GM11168 (cell line): ENCODE results near the gene TMEM38B.

Source experiments
- in situ Hi-C: fragments of 300-500 bp; cut with MboI; formaldehyde crosslinking; loops from one replicate; pipeline ENCODE4 v1.12.0; 2022; ENCODE audit warnings: low sequenced_read_pairs; ENCODE audit not compliant: unreplicated experiment

TMEM38B gene

GRCh38 chr9:105681313-105681712, 13.0 kb upstream of the TMEM38B start:
- in situ Hi-C loops = no loop called here

DNA sequence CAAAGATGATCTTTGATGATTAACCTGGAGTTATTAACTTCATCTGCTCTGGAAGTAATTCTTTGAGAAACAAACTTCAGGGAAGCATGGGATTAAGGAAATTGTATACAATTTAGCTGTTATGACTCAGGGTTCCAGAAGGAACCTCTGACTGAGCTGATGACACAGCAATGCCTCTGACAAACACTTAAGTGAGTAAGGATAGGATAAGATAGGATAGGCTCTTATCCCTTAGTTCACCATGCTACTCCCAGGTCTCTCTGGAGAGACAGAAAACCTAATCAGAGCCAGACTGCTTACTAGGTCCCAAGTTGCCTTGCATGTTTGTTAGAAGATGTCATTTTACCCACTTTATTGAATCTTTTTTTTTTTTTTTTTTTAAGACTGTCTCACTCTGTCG, 12.6 kb upstream of the TMEM38B start:
- in situ Hi-C loops = no loop called here

GRCh38 chr9:105683688-105684275, 10.6 kb upstream of the TMEM38B start:
- in situ Hi-C loops = no loop called here

- in situ Hi-C loops = no loop called here
Observed at GRCh38 chr9:105686936-105687335, 7.4 kb upstream of the TMEM38B start.

GRCh38 chr9:105690742-105691141, 3.6 kb upstream of the TMEM38B start:
- in situ Hi-C loops = no loop called here

GRCh38 chr9:105693435-105694189, 729 bp upstream of the TMEM38B start:
- in situ Hi-C loops = no loop called here

DNA sequence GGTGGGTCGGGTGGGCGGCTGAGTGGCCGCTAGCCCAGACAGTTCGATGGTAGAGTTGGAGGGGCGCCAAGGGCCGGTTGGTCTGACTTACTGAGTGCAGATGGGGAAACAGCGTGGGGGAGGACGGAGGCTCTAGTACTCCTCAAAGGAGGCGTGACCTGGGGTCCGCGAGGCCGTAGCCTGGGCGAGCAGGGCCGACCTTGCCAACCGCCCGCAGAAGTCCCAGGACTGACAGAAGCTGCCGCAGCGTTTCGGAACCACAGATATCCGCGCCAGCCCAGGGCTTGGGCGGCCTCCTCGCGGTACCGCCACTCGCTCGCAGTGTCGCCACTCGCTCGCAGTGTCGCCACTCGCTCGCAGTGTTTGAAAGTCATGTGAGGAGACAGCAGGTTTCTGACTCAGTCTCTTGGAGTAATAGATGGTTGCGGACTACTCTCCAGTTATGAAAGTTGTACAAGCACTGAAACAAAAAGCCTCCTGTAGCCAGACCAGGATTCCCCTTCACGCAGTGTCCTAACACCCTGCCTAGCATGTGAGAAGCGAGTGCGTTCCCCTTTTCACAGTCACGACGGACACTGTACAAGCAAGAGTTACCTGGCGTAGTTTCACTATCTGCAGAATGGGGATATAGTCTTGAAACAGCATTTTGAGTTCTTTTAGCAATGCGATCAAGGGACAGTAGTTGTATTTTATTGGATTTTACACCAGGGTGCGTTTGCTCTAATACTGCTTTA, 674 bp downstream of the TMEM38B start:
- in situ Hi-C loops = no loop called here

GRCh38 chr9:105696219-105696793, 2.0 kb downstream of the TMEM38B start:
- in situ Hi-C loops = no loop called here

GRCh38 chr9:105697871-105698270, 3.5 kb downstream of the TMEM38B start:
- in situ Hi-C loops = no loop called here

DNA sequence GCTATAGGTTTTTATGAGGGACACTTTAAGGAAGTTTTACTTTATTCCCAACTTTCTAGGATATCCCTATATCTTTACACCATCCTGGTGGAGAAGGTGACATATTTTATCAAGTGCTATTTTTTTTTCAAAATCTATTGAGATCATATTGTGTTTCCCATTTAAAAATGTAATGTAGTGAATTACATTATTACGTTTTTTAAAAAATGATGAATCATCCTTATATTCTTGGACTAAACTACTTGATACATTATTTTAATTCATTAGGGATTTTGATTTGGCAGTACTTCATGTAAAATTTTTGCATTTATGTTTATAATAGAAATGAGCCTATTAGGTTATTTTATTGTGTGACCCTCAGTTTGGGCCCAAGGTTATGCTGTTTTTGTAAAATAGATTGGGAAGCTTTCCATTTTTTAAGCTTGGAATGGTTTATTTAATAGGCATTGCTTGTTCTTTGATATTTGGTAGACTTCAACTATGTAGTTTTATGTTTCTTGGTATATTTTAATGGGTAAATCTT, 4.1 kb downstream of the TMEM38B start:
- in situ Hi-C loops = no loop called here

- in situ Hi-C loops = loop anchor here (25.0 kb wide), 2 partner anchors 88 to 263 kb away; partner anchors contain the start of gene FSD1L
Observed at GRCh38 chr9:105700668-105701067, 6.3 kb downstream of the TMEM38B start.

- in situ Hi-C loops = loop anchor here (25.0 kb wide), 2 partner anchors 89 to 264 kb away; partner anchors contain the start of gene FSD1L
Observed at GRCh38 chr9:105701145-105701544, 6.8 kb downstream of the TMEM38B start.

- in situ Hi-C loops = loop anchor here (25.0 kb wide), 2 partner anchors 90 to 265 kb away; partner anchors contain the start of gene FSD1L
Observed at GRCh38 chr9:105702207-105702606, 7.9 kb downstream of the TMEM38B start.

DNA sequence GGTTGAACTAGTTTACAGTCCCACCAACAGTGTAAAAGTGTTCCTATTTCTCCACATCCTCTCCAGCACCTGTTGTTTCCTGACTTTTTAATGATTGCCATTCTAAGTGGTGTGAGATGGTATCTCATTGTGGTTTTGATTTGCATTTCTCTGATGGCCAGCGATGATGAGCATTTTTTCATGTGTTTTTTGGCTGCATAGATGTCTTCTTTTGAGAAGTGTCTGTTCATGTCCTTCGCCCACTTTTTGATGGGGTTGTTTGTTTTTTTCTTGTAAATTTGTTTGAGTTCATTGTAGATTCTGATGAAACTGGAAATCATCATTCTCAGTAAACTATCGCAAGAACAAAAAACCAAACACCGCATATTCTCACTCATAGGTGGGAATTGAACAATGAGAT, 9.3 kb downstream of the TMEM38B start:
- in situ Hi-C loops = loop anchor here (25.0 kb wide), 2 partner anchors 91 to 266 kb away; partner anchors contain the start of gene FSD1L

DNA sequence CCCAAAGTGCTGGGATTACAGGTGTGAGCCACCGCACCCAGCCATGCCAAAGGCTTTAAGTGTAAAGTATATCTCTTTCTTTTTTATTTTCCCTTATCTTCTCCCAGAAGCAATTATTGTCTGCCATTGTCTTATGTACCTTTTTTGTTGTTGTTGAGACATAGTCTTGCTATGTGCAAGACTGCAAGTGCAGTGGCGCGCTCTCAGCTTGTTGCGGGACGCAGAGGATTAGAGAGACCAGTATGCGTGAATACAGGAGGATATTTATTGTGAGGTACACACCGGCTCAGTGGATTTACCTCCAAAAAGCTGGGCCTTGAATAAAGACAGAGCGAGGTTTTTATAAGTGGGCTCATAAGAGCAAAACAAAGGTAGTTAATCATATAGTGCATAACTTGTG, 11.8 kb downstream of the TMEM38B start:
- in situ Hi-C loops = loop anchor here (25.0 kb wide), 2 partner anchors 94 to 269 kb away; partner anchors contain the start of gene FSD1L

DNA sequence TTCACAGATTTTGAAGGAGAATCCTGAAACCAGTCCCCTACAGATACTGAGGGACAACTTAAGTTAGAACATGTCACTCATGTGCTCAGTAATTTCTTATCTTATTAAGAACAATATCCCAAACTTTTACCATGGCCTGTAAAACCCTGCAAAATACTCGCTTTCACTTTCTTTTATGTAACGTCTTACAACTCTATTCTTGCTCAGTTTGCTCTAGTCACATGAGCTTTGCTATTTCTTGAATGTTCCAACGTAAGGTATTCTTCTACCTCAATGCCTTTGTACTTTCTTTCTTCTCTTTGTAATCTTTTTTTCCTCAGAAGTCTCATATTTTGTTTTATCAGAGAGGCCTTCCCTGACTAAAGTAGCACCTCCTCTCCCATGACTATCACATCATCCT, 14.1 kb downstream of the TMEM38B start:
- in situ Hi-C loops = loop anchor here (25.0 kb wide), 2 partner anchors 96 to 271 kb away; partner anchors contain the start of gene FSD1L

- in situ Hi-C loops = loop anchor here (25.0 kb wide), 2 partner anchors 98 to 273 kb away; partner anchors contain the start of gene FSD1L
Observed at GRCh38 chr9:105710638-105711037, 16.3 kb downstream of the TMEM38B start.

DNA sequence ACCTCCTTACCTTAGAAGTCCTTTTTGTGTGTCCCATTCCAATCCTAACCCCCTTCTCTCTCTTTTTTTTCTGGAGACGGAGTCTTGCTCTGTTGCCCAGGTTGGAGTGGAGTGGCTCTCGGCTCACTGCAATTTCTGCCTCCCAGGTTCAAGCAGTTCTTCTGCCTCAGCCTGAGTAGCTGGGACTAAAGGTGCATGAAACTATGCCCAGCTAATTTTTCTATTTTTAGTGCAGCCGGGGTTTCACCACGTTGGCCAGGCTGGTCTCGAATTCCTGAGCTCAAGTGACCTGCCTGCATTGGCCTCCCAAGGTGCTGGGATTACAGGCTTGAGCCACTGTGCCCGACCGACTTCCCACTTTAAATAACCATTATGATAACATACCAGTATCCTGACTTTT, 17.5 kb downstream of the TMEM38B start:
- in situ Hi-C loops = loop anchor here (25.0 kb wide), 2 partner anchors 100 to 275 kb away; partner anchors contain the start of gene FSD1L

DNA sequence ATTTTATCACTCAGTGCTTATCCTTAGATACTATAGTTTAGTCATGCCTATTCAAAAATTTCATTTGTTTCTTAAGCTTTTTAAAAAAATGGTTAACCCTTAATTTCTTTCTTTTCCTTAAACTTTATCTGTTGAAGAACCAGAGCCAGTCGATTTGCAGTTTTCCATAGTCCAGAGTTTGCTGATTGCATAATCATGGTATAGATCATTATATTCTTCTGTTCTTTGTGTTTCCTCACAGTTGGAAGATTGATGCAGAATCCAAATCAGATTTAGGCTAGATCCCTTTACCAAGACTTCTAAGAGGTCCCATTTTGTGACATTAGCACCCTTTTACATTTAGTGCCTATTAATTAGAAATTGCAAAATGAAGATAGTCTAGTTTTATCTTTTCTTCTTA, 18.0 kb downstream of the TMEM38B start:
- in situ Hi-C loops = loop anchor here (25.0 kb wide), 2 partner anchors 100 to 275 kb away; partner anchors contain the start of gene FSD1L

DNA sequence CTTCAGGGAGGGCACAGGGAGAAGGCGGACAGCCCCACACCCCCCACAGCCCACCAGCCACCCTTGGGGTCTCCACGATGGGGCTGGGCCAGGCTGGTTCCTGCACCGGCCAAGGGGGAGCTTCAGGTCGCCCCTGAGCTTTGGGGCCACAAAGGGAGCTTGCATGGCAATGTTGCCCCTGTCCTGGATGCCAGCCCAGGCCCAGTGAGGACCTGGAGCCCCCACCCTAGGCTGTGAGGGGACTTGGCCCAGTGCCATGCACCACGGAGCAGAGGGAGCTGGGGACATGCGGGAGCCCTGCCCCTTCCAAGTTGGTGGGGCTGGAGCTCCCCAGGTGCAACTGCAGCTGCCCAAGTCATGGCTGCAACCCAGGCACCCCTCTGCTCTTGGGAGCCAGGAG, 18.4 kb downstream of the TMEM38B start:
- in situ Hi-C loops = loop anchor here (25.0 kb wide), 2 partner anchors 100 to 275 kb away; partner anchors contain the start of gene FSD1L
